GM18861 (cell line): ENCODE results near the gene PSMB1.
"Not testable (repeated sequence)": the region's sequence is repeated elsewhere in the genome, so short reads cannot be mapped to it uniquely, and the experiment has no call there.

ENCODE experiments used
- ATAC-seq: cut with Tn5 transposase; IDR thresholded peaks from one replicate; pipeline ENCODE4 v1.9.1; 2021; ENCODE audit not compliant: unreplicated experiment

PSMB1 gene

GRCh38 chr6:170536671-170537070 lies 16.4 kb downstream of the PSMB1 start:
- ATAC-seq, result no peak

- no peak for ATAC-seq
Observed at GRCh38 chr6:170535004-170535403, 18.1 kb downstream of the PSMB1 start.

- ATAC-seq, result no peak
Observed at GRCh38 chr6:170533792-170534191, 19.3 kb downstream of the PSMB1 start.

GRCh38 chr6:170532867-170533488 lies 20.1 kb downstream of the PSMB1 start:
- no peak for ATAC-seq

- ATAC-seq, result peak; percentile 64
Observed at GRCh38 chr6:170529839-170530469, 23.2 kb downstream of the PSMB1 start.

- ATAC-seq, result not testable (repeated sequence)
Observed at GRCh38 chr6:170527995-170528394, 25.1 kb downstream of the PSMB1 start.

GRCh38 chr6:170525795-170526194 lies 27.3 kb downstream of the PSMB1 start:
- no peak for ATAC-seq

GRCh38 chr6:170524172-170524502 lies 29.0 kb downstream of the PSMB1 start:
- no peak for ATAC-seq

- no peak for ATAC-seq
Observed at GRCh38 chr6:170523256-170524171, 29.6 kb downstream of the PSMB1 start.

- ATAC-seq, result no peak
Observed at GRCh38 chr6:170522565-170523183, 30.4 kb downstream of the PSMB1 start.

GRCh38 chr6:170516783-170517616 lies 36.1 kb downstream of the PSMB1 start:
- ATAC-seq, result peak; percentile 95

GRCh38 chr6:170514908-170515307 lies 38.2 kb downstream of the PSMB1 start:
- no peak for ATAC-seq

GRCh38 chr6:170512249-170512648 lies 40.9 kb downstream of the PSMB1 start:
- no peak for ATAC-seq

- no peak for ATAC-seq
Observed at GRCh38 chr6:170510631-170511030, 42.5 kb downstream of the PSMB1 start.

GRCh38 chr6:170509723-170510018 lies 43.4 kb downstream of the PSMB1 start:
- no peak for ATAC-seq

GRCh38 chr6:170508892-170509722 lies 44.0 kb downstream of the PSMB1 start:
- ATAC-seq, result not testable (repeated sequence)

- ATAC-seq, result not testable (repeated sequence)
Observed at GRCh38 chr6:170508275-170508674, 44.8 kb downstream of the PSMB1 start.

GRCh38 chr6:170507728-170508127 lies 45.4 kb downstream of the PSMB1 start:
- not testable (repeated sequence) for ATAC-seq

GRCh38 chr6:170506446-170506845 lies 46.7 kb downstream of the PSMB1 start:
- no peak for ATAC-seq

- no peak for ATAC-seq
Observed at GRCh38 chr6:170505306-170505705, 47.8 kb downstream of the PSMB1 start.
